Ishikawa (cell line): ENCODE results near the gene ARRB1.

Experiments
- CEBPB ChIP-seq: IDR thresholded peaks from 2 replicates; pipeline ENCODE4 v1.6.1; 2012
- CREB1 ChIP-seq: IDR thresholded peaks from 2 replicates; pipeline ENCODE4 v1.6.1; 2012; ENCODE audit warnings: low read depth
- EGR1 ChIP-seq: IDR thresholded peaks from 2 replicates; pipeline ENCODE4 v1.6.1; 2012
- EP300 ChIP-seq: IDR thresholded peaks from 2 replicates; pipeline ENCODE4 v1.6.1; 2012; ENCODE audit warnings: borderline replicate concordance
- FOXM1 ChIP-seq: IDR thresholded peaks from 2 replicates; pipeline ENCODE4 v1.6.1; 2012; ENCODE audit warnings: low read depth, borderline replicate concordance
- MAX ChIP-seq: IDR thresholded peaks from 2 replicates; pipeline ENCODE4 v1.6.1; 2012
- NFIC ChIP-seq: IDR thresholded peaks from 2 replicates; pipeline ENCODE4 v1.6.1; 2012
- RAD21 ChIP-seq: IDR thresholded peaks from 2 replicates; pipeline ENCODE4 v1.6.1; 2012; ENCODE audit warnings: low read depth
- REST ChIP-seq: IDR thresholded peaks from 2 replicates; pipeline ENCODE4 v1.6.1; 2012; ENCODE audit warnings: low read depth, mild to moderate bottlenecking
- TAF1 ChIP-seq: IDR thresholded peaks from 2 replicates; pipeline ENCODE4 v1.6.1; 2012; ENCODE audit warnings: low read depth, mild to moderate bottlenecking
- TCF12 ChIP-seq: IDR thresholded peaks from 2 replicates; pipeline ENCODE4 v1.6.1; 2012; ENCODE audit warnings: low read depth
- TEAD4 ChIP-seq: IDR thresholded peaks from 2 replicates; pipeline ENCODE4 v1.6.1; 2012
- USF1 ChIP-seq: IDR thresholded peaks from 2 replicates; pipeline ENCODE4 v1.6.1; 2012
- YY1 ChIP-seq: IDR thresholded peaks from 2 replicates; pipeline ENCODE4 v1.6.1; 2012; ENCODE audit warnings: low read depth
- ZBTB7A ChIP-seq: IDR thresholded peaks from 2 replicates; pipeline ENCODE4 v1.6.1; 2012; ENCODE audit warnings: low read depth

Gene ARRB1

GRCh38 chr11:75380716-75381420 lies 29.4 kb upstream of the ARRB1 start:
- TF ChIP-seq EGR1: no peak
- no peak for TF ChIP-seq EP300
- TF ChIP-seq TAF1: no peak
- no peak for TF ChIP-seq TCF12
- no peak for TF ChIP-seq YY1
- no peak for TF ChIP-seq CREB1
- TF ChIP-seq USF1: peak; percentile 82
- TF ChIP-seq FOXM1: no peak
- TF ChIP-seq REST: no peak
- TF ChIP-seq TEAD4: peak; percentile 96
- no peak for TF ChIP-seq NFIC
- no peak for TF ChIP-seq CEBPB
- TF ChIP-seq MAX: 0 out of 2 replicates have a peak, but pooled peaks have one; percentile 12
- TF ChIP-seq ZBTB7A: no peak
- no peak for TF ChIP-seq RAD21

- no peak for TF ChIP-seq RAD21
Observed at GRCh38 chr11:75380245-75380644, 28.8 kb upstream of the ARRB1 start.

GRCh38 chr11:75376175-75376574 lies 24.7 kb upstream of the ARRB1 start:
- TF ChIP-seq REST (no peak), TAF1 (no peak), YY1 (no peak), RAD21 (no peak), TCF12 (no peak), CEBPB (no peak), EP300 (no peak), EGR1 (no peak)

- no peak for TF ChIP-seq FOXM1
- no peak for TF ChIP-seq TCF12
- no peak for TF ChIP-seq RAD21
- TF ChIP-seq YY1: no peak
- TF ChIP-seq NFIC: no peak
- TF ChIP-seq USF1: no peak
- TF ChIP-seq MAX: no peak
- no peak for TF ChIP-seq TAF1
- TF ChIP-seq EP300: no peak
- TF ChIP-seq TEAD4: no peak
- no peak for TF ChIP-seq REST
- TF ChIP-seq CREB1: no peak
- no peak for TF ChIP-seq CEBPB
- TF ChIP-seq EGR1: no peak
- TF ChIP-seq ZBTB7A: no peak
Observed at GRCh38 chr11:75375626-75376025, 24.2 kb upstream of the ARRB1 start.

- TF ChIP-seq NFIC (no peak), TCF12 (no peak), CREB1 (no peak), REST (no peak), CEBPB (no peak), YY1 (no peak), FOXM1 (no peak), EP300 (no peak), EGR1 (no peak), ZBTB7A (no peak), USF1 (no peak), RAD21 (no peak), TAF1 (no peak), MAX (no peak)
Observed at GRCh38 chr11:75374646-75375045, 23.2 kb upstream of the ARRB1 start.
